Jurkat, Clone E6-1 (cell line): Measurements from ENCODE around the gene PHF11.
"Not testable (repeated sequence)": the region's sequence is repeated elsewhere in the genome, so short reads cannot be mapped to it uniquely, and the experiment has no call there.

Experiments used
- DNase-seq: peaks from one replicate; pipeline ENCODE4 v3.0.0-alpha.2; 2011; ENCODE audit warnings: low read depth, low spot score
- H3K4me3 ChIP-seq: 2 replicates; pipeline ENCODE4 v1.5.1; 2011; ENCODE audit warnings: mild to moderate bottlenecking, low read length, control low read depth, moderate library complexity

PHF11 gene

GRCh38 chr13:49538404-49538803, 42.7 kb downstream of the PHF11 start:
- DNase-seq, result no peak
- no peak overlapping the region for H3K4me3 ChIP-seq

- H3K4me3 ChIP-seq, result no peak overlapping the region
Measured at GRCh38 chr13:49539313-49539712, 43.6 kb downstream of the PHF11 start.

GRCh38 chr13:49539746-49540145, 44.0 kb downstream of the PHF11 start:
- DNase-seq, result no peak
- H3K4me3 ChIP-seq, result no peak overlapping the region

More at GRCh38 chr13:49539313-49539712, 43.6 kb downstream of the PHF11 start:
- DNase-seq, result no peak

GRCh38 chr13:49540552-49540951, 44.8 kb downstream of the PHF11 start:
- DNase-seq, result no peak
- no peak overlapping the region for H3K4me3 ChIP-seq

- no peak overlapping the region for H3K4me3 ChIP-seq
- DNase-seq, result no peak
Measured at GRCh38 chr13:49543656-49544055, 47.9 kb downstream of the PHF11 start.

GRCh38 chr13:49545661-49546060, 49.9 kb downstream of the PHF11 start:
- DNase-seq, result no peak

GRCh38 chr13:49546561-49546960, 50.8 kb downstream of the PHF11 start:
- DNase-seq, result no peak

More at GRCh38 chr13:49545661-49546060, 49.9 kb downstream of the PHF11 start:
- H3K4me3 ChIP-seq, result no peak overlapping the region

GRCh38 chr13:49549289-49549688, 53.5 kb downstream of the PHF11 start:
- no peak overlapping the region for H3K4me3 ChIP-seq
- DNase-seq, result no peak

More at GRCh38 chr13:49546561-49546960, 50.8 kb downstream of the PHF11 start:
- H3K4me3 ChIP-seq, result no peak overlapping the region

GRCh38 chr13:49550942-49551644, 55.3 kb downstream of the PHF11 start:
- DNase-seq, result no peak
- H3K4me3 ChIP-seq, result no peak overlapping the region

- no peak for DNase-seq
Measured at GRCh38 chr13:49553888-49554287, 58.1 kb downstream of the PHF11 start.

GRCh38 chr13:49554387-49554786, 58.6 kb downstream of the PHF11 start:
- H3K4me3 ChIP-seq, result no peak overlapping the region
- DNase-seq, result no peak

More at GRCh38 chr13:49553888-49554287, 58.1 kb downstream of the PHF11 start:
- H3K4me3 ChIP-seq, result no peak overlapping the region

- DNase-seq, result no peak
- H3K4me3 ChIP-seq, result no peak overlapping the region
Measured at GRCh38 chr13:49559006-49559405, 63.3 kb downstream of the PHF11 start.

- DNase-seq, result peak; percentile 46
- H3K4me3 ChIP-seq, result no peak overlapping the region
Measured at GRCh38 chr13:49560270-49561061, 64.7 kb downstream of the PHF11 start.

- H3K4me3 ChIP-seq, result no peak overlapping the region
- DNase-seq, result no peak
Measured at GRCh38 chr13:49561062-49561410, 65.3 kb downstream of the PHF11 start.

- no peak for DNase-seq
Measured at GRCh38 chr13:49563516-49563915, 67.8 kb downstream of the PHF11 start.

GRCh38 chr13:49565461-49565860, 69.7 kb downstream of the PHF11 start:
- DNase-seq, H3K4me3 ChIP-seq: not testable (repeated sequence)

More at GRCh38 chr13:49563516-49563915, 67.8 kb downstream of the PHF11 start:
- H3K4me3 ChIP-seq, result no peak overlapping the region

- no peak for DNase-seq
Measured at GRCh38 chr13:49566461-49566860, 70.7 kb downstream of the PHF11 start.

GRCh38 chr13:49567491-49567890, 71.7 kb downstream of the PHF11 start:
- no peak for DNase-seq
- H3K4me3 ChIP-seq, result no peak overlapping the region

More at GRCh38 chr13:49566461-49566860, 70.7 kb downstream of the PHF11 start:
- no peak overlapping the region for H3K4me3 ChIP-seq

- DNase-seq, result no peak
Measured at GRCh38 chr13:49569993-49570689, 74.4 kb downstream of the PHF11 start.

More at GRCh38 chr13:49569993-49570689, 74.4 kb downstream of the PHF11 start:
- H3K4me3 ChIP-seq, result no peak overlapping the region
